Measurements from ENCODE around the gene DOCK4. TPM values are rescaled to one million over a fixed set of nuclear protein-coding genes. Genes with fewer than 3 reads are reported as not detected.

DOCK4 gene
- total RNA-seq, 1 donor from 2014 or later = 16.8 TPM

DNA sequence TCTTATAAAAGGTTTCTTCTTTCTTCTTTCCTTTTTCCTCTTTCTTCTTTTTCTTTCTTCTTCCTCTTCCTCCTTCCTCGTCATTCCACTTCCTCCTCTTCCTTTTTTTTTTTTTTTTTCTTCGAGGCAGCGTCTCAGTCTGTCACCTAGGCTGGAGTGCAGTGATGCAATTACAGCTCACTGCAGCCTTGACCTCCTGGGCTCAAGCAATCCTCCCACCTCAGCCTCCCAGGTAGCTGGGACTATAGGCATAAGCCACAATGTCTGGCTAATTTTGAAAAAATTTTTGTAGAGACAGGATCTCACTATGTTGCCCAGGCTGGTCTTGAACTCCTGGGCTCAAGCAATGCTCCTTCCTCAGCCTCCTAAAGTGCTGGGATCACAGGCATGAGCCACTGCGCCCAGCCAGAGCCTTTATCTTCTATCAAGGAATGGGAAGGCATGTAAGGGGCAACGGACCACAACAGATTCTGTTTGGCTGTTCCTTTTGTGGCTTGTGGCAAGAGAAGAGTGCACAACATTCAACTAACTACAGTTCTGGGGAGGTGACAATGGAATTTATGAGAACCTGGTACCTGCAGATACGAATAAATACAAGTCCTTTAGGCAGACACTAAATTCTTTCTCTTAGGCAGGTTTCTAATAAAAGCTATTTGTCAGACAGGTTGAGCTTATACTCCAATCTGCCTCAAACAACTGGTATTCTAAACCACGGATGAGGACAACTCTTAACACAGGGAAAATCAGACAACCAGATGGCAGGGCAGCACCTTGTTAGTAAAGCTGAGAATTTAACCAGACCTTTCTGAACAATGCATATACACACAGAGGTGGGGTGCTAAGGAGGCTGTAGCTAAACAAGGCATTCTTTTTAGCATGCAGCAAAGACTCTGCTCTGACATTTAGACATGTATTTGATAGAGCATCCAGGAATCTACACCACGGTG is 100.3 kb downstream of the DOCK4 start:
- ATAC-seq (no peak), DNase-seq (ENCODE audit: missing footprints) (no peak)
- intact Hi-C loops (cut with DNase I) = no loop called here

DNA sequence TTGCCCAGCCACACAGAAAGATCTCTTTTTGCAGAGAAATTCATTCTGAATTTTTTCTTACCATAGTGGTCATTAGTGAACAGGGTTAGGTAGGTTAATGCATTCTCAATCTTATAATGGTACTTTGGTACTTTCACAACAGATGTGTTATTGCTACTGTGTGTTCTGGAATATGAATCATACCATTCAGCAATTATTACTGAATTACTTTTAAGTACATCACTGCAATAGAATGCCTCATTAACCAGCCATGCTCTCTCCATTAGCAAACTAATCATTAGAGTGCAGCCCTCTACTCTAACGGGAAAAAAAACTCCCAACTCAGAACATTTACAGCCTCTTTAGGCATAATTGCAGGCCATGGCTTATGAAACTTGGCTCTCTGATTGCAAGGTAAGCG is 102.1 kb downstream of the DOCK4 start:
- ATAC-seq (no peak), DNase-seq (ENCODE audit: missing footprints) (no peak)
- intact Hi-C loops (cut with DNase I) = no loop called here

DNA sequence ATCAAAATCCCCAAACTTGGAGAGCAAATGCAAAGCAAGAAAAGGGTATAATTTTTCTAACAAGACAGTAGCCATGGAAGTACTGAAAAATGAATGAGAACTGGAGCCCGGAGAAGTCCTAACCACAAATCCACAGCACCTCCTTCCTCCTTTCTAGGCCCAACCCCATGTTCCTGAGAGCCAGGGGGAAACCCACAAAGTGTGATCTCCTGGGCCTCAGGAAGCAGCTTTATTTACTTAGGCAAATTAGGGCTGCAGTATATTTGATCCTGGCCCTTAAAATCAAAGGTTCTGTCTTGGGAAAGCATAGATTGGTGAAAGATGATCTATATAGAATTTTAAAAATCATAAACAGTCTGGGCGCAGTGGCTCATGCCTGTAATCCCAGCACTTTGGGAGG is 103.0 kb downstream of the DOCK4 start:
- ATAC-seq = no peak
- DNase-seq (ENCODE audit: missing footprints) = no peak
- intact Hi-C loops (cut with DNase I) = no loop called here

- intact Hi-C loops (cut with DNase I) = no loop called here
- DNase-seq (ENCODE audit: missing footprints) (no peak), ATAC-seq (no peak)
Measured at GRCh38 chr7:112101201-112101846, 104.9 kb downstream of the DOCK4 start.

- intact Hi-C loops (cut with DNase I) = no loop called here
- no peak for DNase-seq (ENCODE audit: missing footprints)
- ATAC-seq = no peak
Measured at GRCh38 chr7:112097524-112097923, 108.7 kb downstream of the DOCK4 start.

DNA sequence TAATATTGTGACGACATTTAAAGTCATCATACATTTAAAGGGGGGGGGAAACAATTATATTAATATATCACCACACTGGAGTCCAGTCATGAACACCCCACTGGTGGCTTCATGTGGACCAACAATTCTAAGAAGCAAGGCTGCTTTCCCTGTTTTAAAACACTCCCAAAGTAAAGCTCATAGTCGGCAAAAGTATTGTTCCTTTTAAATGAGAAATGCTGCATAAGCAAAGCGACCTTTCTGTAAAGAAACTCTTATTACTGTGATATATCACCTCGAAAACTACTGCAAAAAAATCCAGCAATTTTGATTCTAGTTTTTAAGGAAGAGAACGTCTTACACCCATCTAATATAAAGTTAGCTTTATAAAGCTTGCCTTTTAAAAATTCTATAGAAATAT is 112.8 kb downstream of the DOCK4 start:
- DNase-seq (ENCODE audit: missing footprints) (no peak), ATAC-seq (no peak)
- intact Hi-C loops (cut with DNase I) = no loop called here

GRCh38 chr7:112092709-112093395 is 113.3 kb downstream of the DOCK4 start:
- DNase-seq (ENCODE audit: missing footprints) = no peak
- intact Hi-C loops (cut with DNase I) = no loop called here
- no peak for ATAC-seq

- intact Hi-C loops (cut with DNase I) = no loop called here
- ATAC-seq (no peak), DNase-seq (ENCODE audit: missing footprints) (no peak)
Measured at GRCh38 chr7:112092306-112092705, 113.9 kb downstream of the DOCK4 start.

GRCh38 chr7:112091768-112092167 is 114.4 kb downstream of the DOCK4 start:
- intact Hi-C loops (cut with DNase I) = no loop called here
- DNase-seq (ENCODE audit: missing footprints) = no peak
- ATAC-seq = no peak

- DNase-seq (ENCODE audit: missing footprints) (no peak), ATAC-seq (no peak)
- intact Hi-C loops (cut with DNase I) = no loop called here
Measured at GRCh38 chr7:112089551-112089950, 116.6 kb downstream of the DOCK4 start.

- DNase-seq (ENCODE audit: missing footprints) (no peak), ATAC-seq (no peak)
- intact Hi-C loops (cut with DNase I) = no loop called here
Measured at GRCh38 chr7:112088484-112089016, 117.6 kb downstream of the DOCK4 start.

DNA sequence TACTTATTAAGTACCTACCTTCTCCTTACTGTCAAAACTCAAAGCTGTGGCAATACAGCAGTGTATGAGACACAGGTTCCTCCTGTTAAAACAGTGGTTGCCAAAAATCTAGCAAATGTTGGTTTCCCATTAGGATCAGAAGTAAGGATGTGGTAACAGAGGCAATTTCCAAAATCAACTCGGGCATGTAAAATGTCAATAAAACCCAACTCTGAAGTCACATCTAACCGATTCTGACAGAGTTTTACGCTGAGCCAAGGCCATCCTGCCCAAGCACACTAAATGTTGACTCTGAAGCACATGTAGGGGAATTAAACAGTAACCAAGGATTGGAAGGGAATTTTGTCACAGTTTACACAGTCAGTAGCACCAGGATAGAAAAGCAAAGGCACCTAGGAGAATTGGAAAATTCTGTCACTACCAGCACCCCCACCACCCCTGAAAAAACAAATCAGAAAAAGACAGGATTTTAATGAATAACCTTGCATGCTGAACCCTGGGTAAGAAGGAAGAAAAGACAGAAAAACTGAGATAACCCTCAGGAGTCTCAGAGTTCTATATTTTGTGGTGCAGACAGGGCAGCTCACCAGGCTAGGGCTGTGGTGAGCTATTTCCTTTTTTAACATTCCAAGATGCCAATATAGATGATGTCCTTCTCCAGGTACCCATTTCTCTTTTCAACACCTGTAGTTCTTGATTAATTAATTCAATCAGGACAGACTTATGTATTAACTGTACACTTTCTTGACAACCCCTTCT is 119.5 kb downstream of the DOCK4 start:
- no peak for ATAC-seq
- DNase-seq (ENCODE audit: missing footprints) = no peak
- intact Hi-C loops (cut with DNase I) = no loop called here

GRCh38 chr7:112084520-112084971 is 121.7 kb downstream of the DOCK4 start:
- ATAC-seq (no peak), DNase-seq (ENCODE audit: missing footprints) (no peak)
- intact Hi-C loops (cut with DNase I) = no loop called here

DNA sequence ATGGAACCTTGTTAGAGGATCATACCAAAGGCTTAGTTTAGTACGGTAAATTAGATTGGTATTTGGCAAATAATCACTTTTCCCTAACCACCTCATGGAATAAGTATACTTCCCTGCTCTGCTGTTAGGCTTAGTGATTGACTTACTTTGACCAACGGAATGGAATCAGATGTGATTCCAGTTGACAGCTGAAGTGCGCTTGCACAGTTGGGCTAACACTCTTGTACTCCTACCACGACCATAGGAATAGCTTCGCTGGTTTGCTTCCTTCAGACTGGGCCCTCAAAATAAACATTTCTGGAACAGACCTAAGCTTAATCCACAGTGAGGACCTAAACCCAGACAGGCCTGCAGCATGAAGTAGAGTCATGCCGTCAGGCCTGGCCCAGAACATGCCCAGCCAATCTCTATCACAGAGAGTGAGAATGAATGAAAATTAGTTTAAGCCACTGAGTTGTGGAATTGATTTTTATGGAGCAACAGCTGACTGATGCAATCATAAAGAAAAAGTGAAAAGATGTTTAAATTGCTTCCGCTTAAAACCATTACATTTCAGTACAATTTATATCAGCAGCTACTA is 122.3 kb downstream of the DOCK4 start:
- intact Hi-C loops (cut with DNase I) = no loop called here

GRCh38 chr7:112082306-112082705 is 123.9 kb downstream of the DOCK4 start:
- no peak for DNase-seq (ENCODE audit: missing footprints)
- ATAC-seq = no peak
- intact Hi-C loops (cut with DNase I) = no loop called here

More for the DNA sequence above, 122.3 kb downstream of the DOCK4 start:
- ATAC-seq = no peak
- DNase-seq (ENCODE audit: missing footprints) = no peak

- ATAC-seq (no peak), DNase-seq (ENCODE audit: missing footprints) (no peak)
- intact Hi-C loops (cut with DNase I) = no loop called here
Measured at GRCh38 chr7:112081778-112082177, 124.4 kb downstream of the DOCK4 start.

DNA sequence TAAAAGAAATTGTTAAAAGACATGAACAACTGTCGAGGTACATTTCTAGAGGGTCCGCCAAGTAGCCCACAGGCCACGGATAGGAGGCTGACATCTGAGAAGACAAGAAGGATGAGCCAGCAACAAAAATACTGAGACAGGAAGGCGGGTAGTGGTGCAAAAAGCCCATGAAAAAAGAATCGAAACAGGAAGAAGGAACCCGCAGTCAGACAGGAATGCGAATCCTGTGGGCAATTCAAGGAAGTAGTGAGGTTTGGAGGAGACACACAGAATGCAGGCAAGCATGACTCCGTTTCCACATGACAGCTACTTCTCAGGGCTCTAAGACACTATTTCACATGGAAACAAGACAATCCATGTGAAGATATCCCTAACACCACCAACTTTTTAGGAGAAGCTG is 125.2 kb downstream of the DOCK4 start:
- intact Hi-C loops (cut with DNase I) = no loop called here
- no peak for DNase-seq (ENCODE audit: missing footprints)
- peak; percentile 45 for ATAC-seq

DNA sequence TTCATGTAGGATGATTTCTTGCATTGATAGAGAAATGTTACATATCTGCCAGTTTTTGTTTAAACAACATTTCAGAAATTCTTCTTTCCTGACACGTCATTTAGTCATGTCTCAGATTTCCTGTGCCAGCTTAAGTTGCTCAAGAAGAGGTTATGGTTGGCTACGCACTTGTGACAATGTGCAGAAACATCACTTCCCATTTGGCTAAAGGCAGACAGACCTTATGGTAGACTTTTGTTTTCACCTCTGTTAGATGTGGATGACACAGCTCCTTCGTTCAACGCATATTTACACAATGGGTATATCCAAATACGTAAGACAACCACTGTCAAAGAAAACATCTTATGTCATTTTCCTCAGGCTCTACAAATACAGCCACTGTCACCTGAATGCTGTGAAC is 125.8 kb downstream of the DOCK4 start:
- ATAC-seq (peak; percentile 53), DNase-seq (ENCODE audit: missing footprints) (no peak)
- intact Hi-C loops (cut with DNase I) = no loop called here

Data from Right ventricle myocardium inferior (tissue), 1 donor.